ENCODE data around the gene CYP4X1. TPM values are rescaled to one million over a fixed set of nuclear protein-coding genes. Genes with fewer than 3 reads are reported as not detected.
"Not testable (repeated sequence)": the region's sequence is repeated elsewhere in the genome, so short reads cannot be mapped to it uniquely, and the experiment has no call there.

CYP4X1 gene
- total RNA-seq, result not detected

GRCh38 chr1:47023268-47024140 lies at the start of gene CYP4X1:
Gene CYP4X1, plus strand, starts transcription at chr1:47023669. Its CDS starts 149 bp downstream, at chr1:47023818.
- DNase-seq (ENCODE audit: low read depth in 2 of 3, low spot score in 2 of 3), result no peak

- no peak for DNase-seq (ENCODE audit: low read depth in 2 of 3, low spot score in 2 of 3)
Measured at GRCh38 chr1:46983166-46983829, 40.2 kb upstream of the CYP4X1 start.

GRCh38 chr1:46983830-46984586 lies 39.5 kb upstream of the CYP4X1 start:
- no peak for DNase-seq (ENCODE audit: low read depth in 2 of 3, low spot score in 2 of 3)

GRCh38 chr1:46990541-46990940 lies 32.9 kb upstream of the CYP4X1 start:
- not testable (repeated sequence) for DNase-seq (ENCODE audit: low read depth in 2 of 3, low spot score in 2 of 3)

- DNase-seq (ENCODE audit: low read depth in 2 of 3, low spot score in 2 of 3), result peak in 2 of 3 donors; percentile 1 to 24
Measured at GRCh38 chr1:46991083-46991923, 32.2 kb upstream of the CYP4X1 start.

- no peak for DNase-seq (ENCODE audit: low read depth in 2 of 3, low spot score in 2 of 3)
Measured at GRCh38 chr1:46996659-46997281, 26.7 kb upstream of the CYP4X1 start.

- no peak for DNase-seq (ENCODE audit: low read depth in 2 of 3, low spot score in 2 of 3)
Measured at GRCh38 chr1:47002211-47002610, 21.3 kb upstream of the CYP4X1 start.

GRCh38 chr1:47003896-47004403 lies 19.5 kb upstream of the CYP4X1 start:
- no peak for DNase-seq (ENCODE audit: low read depth in 2 of 3, low spot score in 2 of 3)

GRCh38 chr1:47006437-47006836 lies 17.0 kb upstream of the CYP4X1 start:
- not testable (repeated sequence) for DNase-seq (ENCODE audit: low read depth in 2 of 3, low spot score in 2 of 3)

- DNase-seq (ENCODE audit: low read depth in 2 of 3, low spot score in 2 of 3), result no peak
Measured at GRCh38 chr1:47013293-47013692, 10.2 kb upstream of the CYP4X1 start.

- DNase-seq (ENCODE audit: low read depth in 2 of 3, low spot score in 2 of 3), result no peak
Measured at GRCh38 chr1:47021070-47021469, 2.4 kb upstream of the CYP4X1 start.

GRCh38 chr1:47024141-47024801 lies 802 bp downstream of the CYP4X1 start:
- no peak for DNase-seq (ENCODE audit: low read depth in 2 of 3, low spot score in 2 of 3)

GRCh38 chr1:47030170-47030805 lies 6.8 kb downstream of the CYP4X1 start:
- DNase-seq (ENCODE audit: low read depth in 2 of 3, low spot score in 2 of 3), result no peak

GRCh38 chr1:47031059-47031458 lies 7.6 kb downstream of the CYP4X1 start:
- no peak for DNase-seq (ENCODE audit: low read depth in 2 of 3, low spot score in 2 of 3)

- no peak for DNase-seq (ENCODE audit: low read depth in 2 of 3, low spot score in 2 of 3)
Measured at GRCh38 chr1:47031585-47031984, 8.1 kb downstream of the CYP4X1 start.

- DNase-seq (ENCODE audit: low read depth in 2 of 3, low spot score in 2 of 3), result no peak
Measured at GRCh38 chr1:47036764-47037163, 13.3 kb downstream of the CYP4X1 start.

GRCh38 chr1:47059376-47059775 lies 35.9 kb downstream of the CYP4X1 start:
- DNase-seq (ENCODE audit: low read depth in 2 of 3, low spot score in 2 of 3), result no peak

- no peak for DNase-seq (ENCODE audit: low read depth in 2 of 3, low spot score in 2 of 3)
Measured at GRCh38 chr1:47067097-47067594, 43.7 kb downstream of the CYP4X1 start, which contains the start of gene CYP4Z1. Gene CYP4Z1, plus strand, starts transcription at chr1:47067231. Its CDS starts 260 bp downstream, at chr1:47067491.
